ENCODE results near the gene ATG2B.

Gene ATG2B

DNA sequence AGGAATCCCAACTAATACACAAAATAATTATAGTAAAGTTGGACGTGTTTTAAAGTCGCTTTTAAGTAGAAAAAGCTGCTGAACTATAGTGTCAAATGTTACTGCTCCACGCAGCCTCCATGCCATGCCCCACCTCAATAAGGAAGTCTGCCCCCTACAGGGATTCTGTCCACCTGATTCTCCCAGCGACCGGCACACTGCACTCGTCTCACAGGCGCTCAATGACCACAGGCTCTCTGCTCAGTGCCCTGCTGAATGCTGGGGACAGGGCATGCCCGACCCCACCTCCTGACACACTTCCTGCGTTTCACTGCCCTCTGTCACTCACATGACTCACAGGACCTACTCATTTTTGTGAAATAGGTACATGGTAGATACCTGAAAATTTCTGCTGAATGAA, 58.2 kb downstream of the ATG2B start:
- DNase-seq: no peak

DNA sequence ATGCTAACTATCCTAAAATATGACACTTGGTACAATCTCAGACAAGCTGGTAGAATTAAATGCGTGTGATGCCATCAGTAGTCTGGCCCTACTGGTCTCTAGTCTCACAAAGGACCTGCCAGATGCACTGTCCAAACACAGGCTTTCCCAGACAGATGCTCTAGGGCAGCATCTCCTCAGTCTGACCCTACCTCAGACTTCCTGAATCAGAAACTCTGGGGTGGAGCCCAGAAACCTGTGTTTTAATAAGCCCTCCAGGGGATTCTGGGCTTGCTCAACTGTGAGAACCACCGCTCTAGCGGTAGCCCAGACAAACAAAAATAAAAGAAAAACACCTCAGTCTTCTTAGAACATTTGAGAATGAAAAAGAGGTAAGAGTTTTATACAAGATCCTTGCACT, 59.2 kb downstream of the ATG2B start:
- DNase-seq: no peak

DNA sequence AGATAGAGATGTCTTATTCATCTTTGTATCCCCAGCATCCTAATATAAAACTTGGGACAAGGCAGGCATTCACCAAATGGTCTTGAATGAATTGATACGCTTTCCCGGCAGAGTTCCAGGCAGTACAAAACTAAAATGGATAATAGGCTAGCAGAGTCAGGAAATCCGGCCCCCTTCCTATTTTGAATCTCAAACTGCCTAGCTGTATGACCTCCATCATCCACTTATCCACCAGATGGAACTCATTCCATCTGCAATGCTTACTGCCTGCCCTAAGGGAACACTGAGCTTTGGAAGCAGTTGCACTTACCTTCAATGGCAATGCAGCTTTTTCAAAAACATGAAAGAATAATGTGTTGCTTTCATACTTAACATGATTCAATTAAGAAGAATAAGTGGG, 63.7 kb downstream of the ATG2B start:
- no peak for DNase-seq

GRCh38 chr14:96297997-96298515, 65.1 kb downstream of the ATG2B start:
- no peak for DNase-seq

GRCh38 chr14:96297000-96297399, 66.1 kb downstream of the ATG2B start:
- DNase-seq: no peak

- DNase-seq: no peak
These were observed 68.9 kb downstream of the ATG2B start for GRCh38 chr14:96294246-96294645.

DNA sequence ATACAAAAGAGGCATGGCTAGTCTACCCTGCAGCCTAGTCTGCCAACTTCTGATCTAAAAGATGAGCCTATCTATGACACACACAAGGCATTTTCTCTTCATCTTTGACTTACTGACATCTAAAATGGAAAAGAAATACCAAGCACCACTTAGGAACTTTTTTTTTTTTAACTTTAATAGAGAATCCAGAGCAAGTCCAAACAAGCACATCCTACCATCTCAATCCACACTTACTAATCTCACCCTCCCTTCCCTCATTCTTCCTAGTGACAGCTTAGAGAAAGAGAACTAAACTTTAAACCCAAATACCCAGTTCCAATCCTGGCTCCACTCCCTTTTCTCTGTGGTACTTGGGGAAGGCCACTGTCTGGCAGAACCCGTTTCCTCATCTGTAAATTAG, 75.3 kb downstream of the ATG2B start:
- DNase-seq: no peak

DNA sequence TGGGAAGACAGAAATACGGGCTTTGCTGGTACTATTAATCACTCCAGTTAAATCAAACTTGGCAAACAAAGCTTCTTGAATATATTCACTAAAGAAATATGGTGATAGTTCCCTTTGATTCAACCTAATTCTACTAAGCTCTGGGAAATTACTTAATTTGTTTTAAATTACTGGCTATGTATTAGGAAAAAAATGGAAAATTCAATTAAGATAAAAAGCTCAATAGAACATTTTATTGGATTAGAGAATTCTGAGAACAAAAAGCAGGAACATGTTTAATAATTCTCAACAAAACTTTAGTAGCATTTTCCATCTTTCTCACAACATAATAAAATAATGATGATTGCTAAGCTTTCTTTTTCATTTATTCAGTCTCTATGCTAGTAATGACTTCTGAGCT, 76.9 kb downstream of the ATG2B start:
- no peak for DNase-seq

- no peak for DNase-seq
These were observed 77.5 kb downstream of the ATG2B start for GRCh38 chr14:96285667-96286066.

DNA sequence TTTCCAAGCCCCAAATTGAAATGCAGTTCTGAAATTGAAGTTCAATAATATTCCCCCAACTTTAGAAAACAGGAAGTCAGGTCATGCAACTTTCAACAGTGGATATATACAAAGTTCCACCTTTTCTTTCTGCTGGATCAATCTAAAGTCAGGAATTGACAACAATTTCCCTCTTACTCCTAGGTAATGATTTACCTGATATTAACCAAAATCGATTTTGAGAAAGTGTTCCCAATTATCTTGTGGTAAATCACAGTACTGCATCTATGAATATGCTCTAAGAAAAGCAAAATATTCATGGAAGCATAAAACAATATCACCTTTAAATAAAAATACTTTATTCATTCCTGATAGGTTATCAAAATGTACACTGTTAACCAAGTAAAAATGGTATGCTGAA, 78.7 kb downstream of the ATG2B start:
- DNase-seq: no peak

- DNase-seq: no peak
These were observed 79.1 kb downstream of the ATG2B start for GRCh38 chr14:96284008-96284407.

DNA sequence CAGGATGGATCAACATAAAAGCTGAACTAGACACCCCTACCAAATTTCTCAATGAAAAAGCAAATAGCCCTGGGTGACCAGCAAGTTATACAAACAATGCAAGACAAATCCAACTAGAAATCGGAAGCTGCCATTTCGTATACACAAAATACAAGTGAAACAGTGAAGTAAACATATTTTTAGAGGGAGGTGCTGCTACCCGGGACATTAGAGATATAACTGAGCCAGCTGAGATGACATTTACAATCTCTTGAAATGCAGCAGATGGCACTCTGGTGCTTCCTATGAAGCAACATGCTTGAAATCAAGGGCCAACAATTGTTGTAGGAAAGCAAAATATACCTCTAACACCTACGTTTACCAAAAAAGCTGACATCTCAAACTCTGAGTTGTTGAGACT, 81.7 kb downstream of the ATG2B start:
- DNase-seq: no peak

GRCh38 chr14:96280104-96280503, 83.0 kb downstream of the ATG2B start:
- no peak for DNase-seq

DNA sequence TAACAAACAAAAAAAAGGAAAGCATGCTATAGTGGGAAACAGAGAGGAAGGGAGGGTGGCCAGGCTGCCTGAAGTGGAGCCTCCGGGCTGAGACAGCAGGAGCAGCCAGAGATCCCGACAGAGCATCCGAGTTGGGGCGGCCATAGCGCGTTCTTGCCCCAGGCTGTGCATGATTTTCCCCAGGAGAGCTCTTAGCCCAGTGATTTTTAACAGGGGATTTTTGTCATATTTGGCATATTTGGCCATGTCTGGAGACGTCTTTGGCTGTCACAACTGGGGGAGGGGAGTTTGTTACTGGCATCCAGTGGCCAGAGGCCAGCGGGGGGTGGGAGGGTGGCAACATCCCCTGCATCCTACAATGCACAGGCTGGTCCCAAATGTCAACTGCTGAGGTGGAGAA, 83.6 kb downstream of the ATG2B start:
- no peak for DNase-seq

DNA sequence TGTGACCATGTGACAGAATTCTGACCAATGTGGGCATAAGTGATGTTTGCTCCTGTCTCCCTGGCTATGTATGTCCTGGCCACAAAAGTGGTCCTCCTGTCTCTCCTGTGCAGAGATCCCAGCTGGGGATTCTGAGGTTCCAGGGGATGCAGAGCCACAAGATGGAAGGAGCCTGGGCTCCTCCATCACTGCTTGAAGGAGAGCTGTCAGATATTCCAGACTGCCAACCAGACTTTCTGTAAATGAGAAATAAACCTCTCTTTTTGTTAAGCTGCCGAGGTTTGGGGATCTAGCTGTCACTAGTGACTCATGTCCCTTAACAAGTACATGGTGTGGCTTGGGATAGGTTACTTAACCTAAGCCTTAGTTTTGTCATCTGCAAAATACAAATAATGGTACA, 85.3 kb downstream of the ATG2B start:
- DNase-seq: no peak

GRCh38 chr14:96275177-96276112, 87.7 kb downstream of the ATG2B start:
- peak in 1 of 2 experiments; percentile 35 for DNase-seq

DNA sequence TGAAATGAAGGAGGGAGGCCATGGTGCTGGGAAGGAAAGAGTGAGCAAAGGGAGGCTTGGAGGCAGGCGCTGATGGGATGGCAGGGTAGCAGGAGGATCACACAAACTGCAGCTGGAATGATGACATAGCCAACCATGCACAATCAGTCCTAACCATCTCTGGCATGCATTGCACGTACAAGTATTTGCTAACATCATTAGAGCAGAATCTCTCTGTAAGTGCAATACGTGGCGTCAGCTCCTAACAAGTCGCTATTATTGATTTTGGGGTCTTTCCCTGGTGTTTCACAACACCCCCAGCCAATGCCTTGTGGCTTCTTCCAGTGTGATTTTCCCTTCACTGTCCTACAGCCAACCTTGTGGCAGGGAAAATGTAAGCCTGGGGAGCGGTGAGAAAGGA, 88.6 kb downstream of the ATG2B start:
- DNase-seq: no peak

DNA sequence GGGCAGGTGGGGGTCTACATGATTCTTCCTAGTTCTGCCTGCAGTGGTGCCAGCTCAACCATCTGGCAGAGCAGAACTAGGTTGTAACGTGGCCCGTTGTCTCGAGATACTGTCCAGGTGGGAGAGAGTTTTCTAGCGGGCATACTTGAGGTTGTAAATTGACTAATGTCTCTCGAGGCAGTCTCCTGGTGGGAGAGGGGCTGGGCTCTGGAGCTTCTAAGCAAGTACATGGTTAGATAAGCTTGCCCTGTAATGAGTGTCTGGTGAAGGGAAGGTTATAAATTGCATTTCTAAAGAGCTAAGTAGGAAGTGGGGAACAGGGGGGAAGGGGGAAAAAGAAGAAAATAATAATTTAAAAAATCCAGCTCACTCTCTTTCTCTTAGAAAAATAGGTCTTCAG, 89.0 kb downstream of the ATG2B start:
- DNase-seq: no peak

- DNase-seq: no peak
These were observed 89.5 kb downstream of the ATG2B start for GRCh38 chr14:96273629-96274028.

DNA sequence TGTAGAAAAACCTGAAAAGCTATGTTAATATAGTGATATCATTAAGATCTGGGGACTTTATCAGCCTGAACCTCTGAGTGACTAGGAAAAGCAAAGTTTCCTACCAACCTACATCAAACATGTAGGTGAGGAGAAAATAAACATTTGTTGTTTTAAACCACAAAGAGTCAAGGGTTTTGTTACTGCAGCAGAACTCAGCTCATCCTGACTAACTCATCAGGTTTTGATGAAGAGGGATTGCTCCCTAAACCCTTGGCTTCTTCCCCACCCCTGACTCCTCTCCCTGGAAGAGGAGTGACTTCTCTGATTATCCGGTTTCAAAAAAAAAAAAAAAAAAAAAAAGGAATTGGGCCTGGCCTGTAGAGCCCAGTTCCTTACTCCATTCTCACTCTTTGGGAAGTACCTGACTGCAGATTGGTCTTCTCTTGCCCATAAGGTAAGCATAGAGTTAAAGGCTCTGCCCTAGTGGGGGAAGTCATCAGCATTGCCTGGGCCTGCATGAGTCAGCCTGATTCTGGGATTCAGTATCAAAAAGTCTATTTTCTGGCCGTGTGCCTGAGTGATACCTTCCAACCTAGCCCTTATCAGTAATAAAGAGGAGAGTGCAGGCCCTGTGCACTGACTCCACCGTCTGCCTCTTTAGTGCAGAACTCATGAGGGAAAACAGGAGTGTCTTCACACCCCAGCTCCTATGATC, 90.2 kb downstream of the ATG2B start:
- no peak for DNase-seq

DNA sequence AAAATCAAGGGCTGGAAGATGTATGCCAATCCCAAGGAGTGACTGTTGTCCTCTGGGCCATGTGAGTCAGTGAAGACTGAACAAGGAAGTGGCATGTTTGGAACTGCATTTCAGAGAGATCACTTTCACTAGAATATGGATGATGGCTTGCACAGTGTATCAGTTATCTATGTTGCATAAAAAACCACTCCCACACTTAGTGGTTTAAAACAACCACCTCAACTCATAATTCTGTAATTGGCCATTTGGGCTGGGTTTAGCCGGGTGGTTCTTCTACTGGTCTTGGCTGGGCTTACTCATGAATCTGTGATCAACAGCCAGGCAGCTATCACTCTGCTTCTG, 91.7 kb downstream of the ATG2B start:
- no peak for DNase-seq

DNA sequence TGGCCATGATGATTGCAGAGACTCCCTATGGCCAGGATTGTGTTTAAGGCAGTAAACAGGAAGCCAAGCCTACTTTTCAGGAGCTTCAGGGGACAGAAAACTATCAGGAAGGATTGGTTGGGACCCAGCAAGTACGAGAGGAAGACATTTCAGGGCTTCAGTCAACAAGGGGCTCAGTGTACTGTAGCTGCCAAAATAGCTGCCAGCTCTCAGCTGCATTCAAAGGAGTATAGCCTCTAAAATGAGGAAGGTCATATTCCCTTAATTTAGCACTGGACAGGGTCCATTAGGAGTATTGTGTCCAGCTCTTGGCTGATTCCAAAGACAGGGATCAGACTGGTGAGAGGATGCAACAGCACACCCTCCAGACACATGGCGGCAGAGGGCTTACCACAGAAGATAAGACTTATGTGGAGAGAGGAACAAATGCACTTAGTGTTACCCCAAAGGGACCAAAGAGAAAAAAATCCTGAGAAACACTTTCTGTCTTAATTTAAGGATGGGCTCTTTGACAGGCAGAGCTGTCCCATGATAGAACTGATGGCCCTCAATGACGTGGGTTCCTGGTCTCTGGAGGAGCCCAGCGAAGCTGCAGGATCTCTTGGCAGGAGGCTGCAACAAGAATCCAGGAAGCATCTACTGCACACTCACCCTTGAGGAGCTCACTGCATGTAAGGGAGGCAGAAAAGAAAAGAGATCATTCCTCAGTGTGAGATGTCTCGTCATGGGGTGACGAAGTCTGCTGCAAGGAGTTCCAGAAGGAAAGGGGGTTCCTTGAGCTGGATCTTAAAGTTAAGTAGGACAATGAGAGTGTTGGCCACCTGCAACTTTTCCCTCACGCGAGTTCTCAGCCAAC, 92.3 kb downstream of the ATG2B start:
- no peak for DNase-seq

DNA sequence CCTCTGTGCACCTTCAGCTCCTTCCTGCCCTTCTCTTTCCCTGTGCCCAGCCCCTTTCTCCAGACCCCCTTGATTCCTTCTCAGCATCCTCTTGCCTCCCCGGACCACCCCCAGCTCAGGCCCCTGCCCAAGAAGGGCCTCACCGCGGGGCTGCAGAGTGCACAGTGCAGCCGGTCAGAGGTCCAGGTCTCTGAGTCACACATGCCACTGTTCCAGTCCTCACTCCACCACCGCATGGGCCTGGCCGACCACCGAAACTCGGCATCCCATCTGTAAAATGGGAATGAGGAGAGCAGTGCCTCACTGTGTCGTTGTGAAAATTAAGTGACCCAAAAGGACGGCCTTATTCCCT, 93.8 kb downstream of the ATG2B start:
- no peak for DNase-seq

Measured in NCI-H187 (cell line).